HuH-7 (cell line): ENCODE data around the gene IGFBP5.

Experiments
- DNase-seq: peaks from one replicate; pipeline ENCODE4 v3.0.0; 2011; ENCODE audit warnings: low spot score

IGFBP5 gene

GRCh38 chr2:216695401-216695821 is at the start of gene IGFBP5:
TSS of gene IGFBP5 (minus strand) at chr2:216695549. CDS start at chr2:216694775, 774 bp downstream.
- no peak for DNase-seq

- DNase-seq, result no peak
Observed at GRCh38 chr2:216743781-216744180, 48.4 kb upstream of the IGFBP5 start.

GRCh38 chr2:216742411-216742810 is 47.1 kb upstream of the IGFBP5 start:
- no peak for DNase-seq

- no peak for DNase-seq
Observed at GRCh38 chr2:216741223-216741593, 45.9 kb upstream of the IGFBP5 start.

- no peak for DNase-seq
Observed at GRCh38 chr2:216740557-216741222, 45.3 kb upstream of the IGFBP5 start.

GRCh38 chr2:216739035-216739434 is 43.7 kb upstream of the IGFBP5 start:
- DNase-seq, result no peak

- no peak for DNase-seq
Observed at GRCh38 chr2:216737676-216738075, 42.3 kb upstream of the IGFBP5 start.

GRCh38 chr2:216736326-216736725 is 41.0 kb upstream of the IGFBP5 start:
- no peak for DNase-seq

GRCh38 chr2:216735668-216736067 is 40.3 kb upstream of the IGFBP5 start:
- no peak for DNase-seq

GRCh38 chr2:216735086-216735485 is 39.7 kb upstream of the IGFBP5 start:
- DNase-seq, result no peak

GRCh38 chr2:216733046-216733445 is 37.7 kb upstream of the IGFBP5 start:
- DNase-seq, result no peak

GRCh38 chr2:216732334-216732733 is 37.0 kb upstream of the IGFBP5 start:
- no peak for DNase-seq

GRCh38 chr2:216731465-216731864 is 36.1 kb upstream of the IGFBP5 start:
- DNase-seq, result no peak

GRCh38 chr2:216730871-216731270 is 35.5 kb upstream of the IGFBP5 start:
- no peak for DNase-seq

GRCh38 chr2:216727346-216728122 is 32.2 kb upstream of the IGFBP5 start:
- no peak for DNase-seq

GRCh38 chr2:216724190-216724589 is 28.8 kb upstream of the IGFBP5 start:
- no peak for DNase-seq

- no peak for DNase-seq
Observed at GRCh38 chr2:216721141-216721540, 25.8 kb upstream of the IGFBP5 start.

- DNase-seq, result no peak
Observed at GRCh38 chr2:216720722-216721121, 25.4 kb upstream of the IGFBP5 start.

- no peak for DNase-seq
Observed at GRCh38 chr2:216717907-216718615, 22.7 kb upstream of the IGFBP5 start.

GRCh38 chr2:216717491-216717901 is 22.1 kb upstream of the IGFBP5 start:
- DNase-seq, result no peak

GRCh38 chr2:216716109-216716508 is 20.8 kb upstream of the IGFBP5 start:
- DNase-seq, result no peak

GRCh38 chr2:216715402-216715974 is 20.1 kb upstream of the IGFBP5 start:
- no peak for DNase-seq

GRCh38 chr2:216714376-216714775 is 19.0 kb upstream of the IGFBP5 start:
- no peak for DNase-seq
